Measurements from ENCODE around the gene SCIN. TPM values are rescaled to one million over a fixed set of nuclear protein-coding genes. Genes with fewer than 3 reads are reported as not detected.

SCIN gene
- total RNA-seq, 2 experiments from 2014 or later: 0.69 to 0.77 TPM

DNA sequence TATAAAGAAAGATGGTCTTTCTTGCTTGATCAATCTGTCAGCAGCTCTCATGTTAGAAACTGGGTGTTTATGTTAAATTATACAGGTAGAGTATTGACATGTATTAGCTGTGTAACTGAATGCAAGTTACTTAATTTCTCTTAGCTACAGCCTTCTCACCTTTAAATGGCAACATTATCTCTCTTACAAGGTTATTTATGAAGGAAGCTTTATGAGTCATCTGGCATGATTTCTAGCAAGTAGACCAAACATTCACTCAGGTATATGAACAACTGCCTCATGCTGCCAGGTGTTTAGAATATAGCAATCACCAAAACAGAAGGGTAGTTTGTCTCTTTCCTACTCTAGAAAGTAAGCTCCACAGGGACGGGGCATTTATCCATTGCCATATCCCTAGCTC lies 125.4 kb downstream of the SCIN start:
- POLR2A ChIA-PET: interaction anchor here (2.1 kb wide), 1 partner anchor 9 kb away, joined by 10 read pairs; the partner anchor contains the start of gene ARL4A
- Mint-ChIP-seq H3K4me3 (no peak overlapping the region), H3K27ac (no peak overlapping the region), H3K36me3 (peaks cover 7% of the 10 kb centered on the region), H3K9me3 (no peaks in the 10 kb centered on the region), H3K4me1 (peaks cover 8% of the 10 kb centered on the region), H3K27me3 (no peaks in the 10 kb centered on the region)
- no peak for ATAC-seq (ENCODE audit: low read depth)
- DNase-seq: no peak

DNA sequence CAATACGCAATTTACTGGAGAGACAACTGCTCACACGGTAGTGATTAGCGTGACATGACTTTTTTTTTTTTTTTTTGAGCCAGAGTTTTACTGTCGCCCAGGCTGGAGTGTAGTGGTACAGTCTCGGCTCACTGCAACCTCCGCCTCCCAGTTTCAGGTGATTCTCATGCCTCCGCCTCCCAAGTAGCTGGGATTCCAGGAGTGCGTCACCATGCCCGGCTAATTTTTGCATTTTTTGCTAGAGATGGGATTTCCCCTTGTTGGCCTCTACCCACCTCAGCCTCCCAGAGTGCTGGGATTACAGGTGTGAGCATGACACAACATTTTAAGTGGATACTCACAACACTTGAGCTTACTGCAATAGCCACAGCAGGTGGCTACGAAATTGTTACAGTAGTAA lies 128.8 kb downstream of the SCIN start:
- peaks cover 1% of the 10 kb centered on the region for H3K4me1 Mint-ChIP-seq
- ATAC-seq (ENCODE audit: low read depth) (no peak), DNase-seq (no peak)
- H3K4me3 Mint-ChIP-seq: no peak overlapping the region
- no peak overlapping the region for H3K27ac Mint-ChIP-seq
- H3K9me3 Mint-ChIP-seq: peaks cover 2% of the 10 kb centered on the region
- POLR2A ChIA-PET: no interaction called here
- peaks cover 4% of the 10 kb centered on the region for H3K36me3 Mint-ChIP-seq
- no peaks in the 10 kb centered on the region for H3K27me3 Mint-ChIP-seq

DNA sequence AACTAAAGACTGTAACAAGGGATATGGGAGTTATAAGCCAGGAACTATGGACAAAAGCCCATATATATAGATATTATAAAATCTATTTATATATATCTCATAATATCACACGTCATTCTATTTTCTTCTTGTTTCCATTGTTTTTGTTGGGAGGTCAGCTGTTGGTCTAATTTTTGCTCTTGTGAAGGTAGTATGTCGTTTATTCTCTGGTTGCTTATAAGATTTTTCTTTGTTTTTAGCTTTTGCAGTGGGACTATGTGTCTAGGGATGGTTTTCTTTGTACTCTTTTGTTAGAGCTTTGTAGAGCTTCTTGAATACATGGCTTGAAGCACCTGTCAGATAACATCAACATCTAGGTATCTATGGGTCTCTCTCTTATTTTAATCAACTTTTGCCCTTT lies 130.9 kb downstream of the SCIN start:
- DNase-seq (no peak), ATAC-seq (ENCODE audit: low read depth) (no peak)
- Mint-ChIP-seq H3K27ac (no peak overlapping the region), H3K4me1 (no peaks in the 10 kb centered on the region), H3K4me3 (no peak overlapping the region), H3K27me3 (no peaks in the 10 kb centered on the region), H3K36me3 (peaks cover 2% of the 10 kb centered on the region), H3K9me3 (peaks cover 2% of the 10 kb centered on the region)
- POLR2A ChIA-PET: no interaction called here

DNA sequence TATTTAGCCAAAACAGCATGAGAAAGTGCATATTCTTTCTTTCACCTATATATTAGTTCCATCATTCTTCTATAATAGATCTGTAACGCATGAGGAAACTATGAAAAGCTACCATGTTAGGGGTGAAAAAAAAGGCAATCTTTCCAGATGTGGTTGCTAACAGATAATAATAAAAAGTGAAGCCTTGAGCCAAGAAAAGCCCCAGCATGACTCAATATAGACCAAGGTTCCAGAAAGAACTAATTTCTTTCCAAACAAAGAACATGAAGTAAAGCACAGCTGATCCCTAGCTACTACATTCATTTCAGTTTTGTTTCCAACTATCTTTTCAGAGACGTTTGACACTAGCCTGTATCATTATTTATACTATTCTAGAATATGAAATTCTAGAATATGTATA lies 133.4 kb downstream of the SCIN start:
- Mint-ChIP-seq H3K4me3 (no peak overlapping the region), H3K27me3 (no peaks in the 10 kb centered on the region), H3K27ac (no peak overlapping the region), H3K36me3 (peaks cover 2% of the 10 kb centered on the region), H3K9me3 (peaks cover 2% of the 10 kb centered on the region), H3K4me1 (no peaks in the 10 kb centered on the region)
- DNase-seq: no peak
- ATAC-seq (ENCODE audit: low read depth): no peak
- POLR2A ChIA-PET: interaction anchor here (0.7 kb wide), 1 partner anchor 16 kb away, joined by 3 read pairs; the partner anchor contains the start of gene ARL4A

DNA sequence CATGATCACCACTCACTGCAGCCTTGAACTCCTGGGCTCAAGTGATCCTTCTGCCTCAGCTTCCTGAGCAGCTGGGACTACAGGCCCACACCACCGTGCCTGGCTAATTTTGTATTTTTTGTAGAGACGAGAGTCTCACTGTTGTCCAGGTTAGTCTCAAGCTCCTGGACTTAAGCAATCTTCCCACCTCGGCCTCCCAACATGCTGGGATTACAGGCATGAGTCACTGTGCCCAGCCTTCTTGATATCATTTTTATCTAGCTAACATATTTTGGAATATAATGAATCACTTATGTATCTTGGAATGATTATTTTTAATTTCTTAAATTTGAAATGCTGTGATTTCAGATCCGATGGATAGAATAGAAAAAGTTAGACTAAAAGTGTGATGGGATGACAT lies 135.4 kb downstream of the SCIN start:
- H3K27me3 Mint-ChIP-seq: no peaks in the 10 kb centered on the region
- H3K9me3 Mint-ChIP-seq: peaks cover 2% of the 10 kb centered on the region
- no peak overlapping the region for H3K4me3 Mint-ChIP-seq
- H3K36me3 Mint-ChIP-seq: peaks cover 2% of the 10 kb centered on the region
- DNase-seq: no peak
- H3K4me1 Mint-ChIP-seq: no peaks in the 10 kb centered on the region
- no peak for ATAC-seq (ENCODE audit: low read depth)
- no peak overlapping the region for H3K27ac Mint-ChIP-seq
- POLR2A ChIA-PET: interaction anchor here (1.3 kb wide), 1 partner anchor 10 kb away, joined by 3 read pairs; no protein-coding TSS in a partner anchor

DNA sequence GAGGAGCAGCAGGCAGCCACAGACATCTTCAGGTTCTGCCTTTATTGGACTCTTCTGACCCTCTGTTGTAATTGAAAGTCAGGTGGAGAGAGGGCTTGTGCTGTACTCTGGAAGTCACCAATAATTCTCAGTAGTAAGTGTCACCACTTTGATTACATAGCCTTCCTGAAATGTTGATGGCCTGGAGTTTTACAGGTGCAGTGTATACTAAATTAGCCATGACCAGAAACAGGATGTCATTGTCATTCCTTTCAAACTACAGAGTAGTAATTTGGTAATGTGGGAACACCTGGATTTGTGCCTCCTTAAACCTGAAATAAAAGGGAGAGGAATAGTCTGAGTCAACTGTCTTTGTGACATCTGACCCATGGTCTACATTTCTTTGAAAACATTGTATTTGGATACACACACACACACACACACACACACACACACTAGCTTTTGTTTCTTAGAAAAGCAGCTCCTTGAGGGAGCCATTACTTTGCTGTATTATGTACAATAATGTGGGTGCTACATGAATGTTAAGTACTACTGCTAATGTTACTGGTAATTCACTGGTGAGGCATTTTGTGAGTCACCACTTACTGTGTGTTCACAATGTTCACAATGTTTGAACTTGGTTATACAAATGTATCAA lies 136.5 kb downstream of the SCIN start:
- Mint-ChIP-seq H3K4me1 (no peaks in the 10 kb centered on the region), H3K27ac (no peak overlapping the region), H3K27me3 (no peaks in the 10 kb centered on the region), H3K4me3 (no peak overlapping the region), H3K9me3 (no peaks in the 10 kb centered on the region), H3K36me3 (no peaks in the 10 kb centered on the region)
- DNase-seq: no peak
- POLR2A ChIA-PET: no interaction called here
- no peak for ATAC-seq (ENCODE audit: low read depth)

DNA sequence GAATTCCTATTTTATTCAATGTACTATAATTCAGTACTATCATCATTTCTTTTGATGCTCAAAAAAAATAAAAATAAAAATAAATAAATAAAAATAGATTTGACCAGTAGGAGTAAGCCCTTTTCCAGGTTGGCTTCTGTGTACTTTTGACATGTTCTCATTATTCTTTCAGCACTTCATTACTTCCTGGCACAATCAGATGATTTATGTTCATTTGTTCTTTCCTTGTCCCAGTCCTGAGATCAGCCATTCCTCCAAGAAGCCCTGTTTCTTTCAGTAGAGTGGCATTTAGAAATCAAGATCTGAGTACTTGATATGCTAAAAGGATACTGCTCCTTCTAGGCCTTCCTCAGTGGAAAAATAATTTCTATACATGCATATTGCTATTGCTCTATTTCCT lies 137.8 kb downstream of the SCIN start:
- H3K9me3 Mint-ChIP-seq: no peaks in the 10 kb centered on the region
- POLR2A ChIA-PET: no interaction called here
- no peaks in the 10 kb centered on the region for H3K36me3 Mint-ChIP-seq
- no peak overlapping the region for H3K4me3 Mint-ChIP-seq
- no peaks in the 10 kb centered on the region for H3K4me1 Mint-ChIP-seq
- no peak for DNase-seq
- H3K27ac Mint-ChIP-seq: no peak overlapping the region
- ATAC-seq (ENCODE audit: low read depth): no peak
- H3K27me3 Mint-ChIP-seq: no peaks in the 10 kb centered on the region

Other genes with a start within 250 kb of the SCIN start
- 1 to 10 TPM; 4.8 to 5.5 TPM for gene VWDE, start 166.9 kb upstream of the SCIN start, total RNA-seq
- 10 to 100 TPM; 11.7 to 12.0 TPM for gene ARL4A, start 116.9 kb downstream of the SCIN start, total RNA-seq